ENCODE data around the gene EXT2.

EXT2 gene

GRCh38 chr11:44140805-44141204 is 45.3 kb downstream of the EXT2 start:
- DNase-seq (ENCODE audit: extremely low spot score): no peak
- POLR2A ChIA-PET: no interaction called here
- CTCF ChIA-PET: interaction anchor here (0.7 kb wide), 1 partner anchor 10 kb away, joined by 3 read pairs; no protein-coding TSS in a partner anchor
- TF ChIP-seq FOXA1 (IDR thresholded peaks at IDR 0.05): no peak
- TF ChIP-seq ZNF384 (IDR thresholded peaks at IDR 0.05): no peak
- TF ChIP-seq CTBP1 (IDR thresholded peaks at IDR 0.05; ENCODE audit: borderline replicate concordance): no peak
- no peak for TF ChIP-seq FOXK2 (IDR thresholded peaks at IDR 0.05)
- no peak for TF ChIP-seq SUZ12 (IDR thresholded peaks at IDR 0.05)
- no peak for TF ChIP-seq L3MBTL2 (conservative IDR thresholded peaks at IDR 0.05)
- TF ChIP-seq HDGF (IDR thresholded peaks at IDR 0.05; ENCODE audit: borderline replicate concordance): no peak
- no peak for TF ChIP-seq ELF4 (IDR thresholded peaks at IDR 0.05)
- no peak for TF ChIP-seq BHLHE40 (IDR thresholded peaks at IDR 0.05; ENCODE audit: borderline replicate concordance)
- no peak for TF ChIP-seq PKNOX1 (IDR thresholded peaks at IDR 0.05)
- TF ChIP-seq NFRKB (IDR thresholded peaks at IDR 0.05): no peak
- no peak for TF ChIP-seq SP1 (IDR thresholded peaks at IDR 0.05)
- no peak for TF ChIP-seq FOXM1 (IDR thresholded peaks at IDR 0.05; ENCODE audit: borderline replicate concordance)
- TF ChIP-seq LEF1 (IDR thresholded peaks at IDR 0.05; ENCODE audit: borderline replicate concordance): no peak
- no peak for TF ChIP-seq TARDBP (IDR thresholded peaks at IDR 0.05)
- no peak for TF ChIP-seq ARNT (IDR thresholded peaks at IDR 0.05)

GRCh38 chr11:44143987-44144909 is 48.8 kb downstream of the EXT2 start:
- TF ChIP-seq TARDBP (IDR thresholded peaks at IDR 0.05) (no peak), PKNOX1 (IDR thresholded peaks at IDR 0.05) (peak; percentile 56; the same call in 1 of the 2 replicates)
- ChIA-PET CTCF (interaction anchor here (0.6 to 1.6 kb wide), 3 partner anchors 9 to 35 kb away, joined by 4 to 7 read pairs (median 5); no protein-coding TSS in a partner anchor), POLR2A (no interaction called here)
- no peak for DNase-seq (ENCODE audit: extremely low spot score)

DNA sequence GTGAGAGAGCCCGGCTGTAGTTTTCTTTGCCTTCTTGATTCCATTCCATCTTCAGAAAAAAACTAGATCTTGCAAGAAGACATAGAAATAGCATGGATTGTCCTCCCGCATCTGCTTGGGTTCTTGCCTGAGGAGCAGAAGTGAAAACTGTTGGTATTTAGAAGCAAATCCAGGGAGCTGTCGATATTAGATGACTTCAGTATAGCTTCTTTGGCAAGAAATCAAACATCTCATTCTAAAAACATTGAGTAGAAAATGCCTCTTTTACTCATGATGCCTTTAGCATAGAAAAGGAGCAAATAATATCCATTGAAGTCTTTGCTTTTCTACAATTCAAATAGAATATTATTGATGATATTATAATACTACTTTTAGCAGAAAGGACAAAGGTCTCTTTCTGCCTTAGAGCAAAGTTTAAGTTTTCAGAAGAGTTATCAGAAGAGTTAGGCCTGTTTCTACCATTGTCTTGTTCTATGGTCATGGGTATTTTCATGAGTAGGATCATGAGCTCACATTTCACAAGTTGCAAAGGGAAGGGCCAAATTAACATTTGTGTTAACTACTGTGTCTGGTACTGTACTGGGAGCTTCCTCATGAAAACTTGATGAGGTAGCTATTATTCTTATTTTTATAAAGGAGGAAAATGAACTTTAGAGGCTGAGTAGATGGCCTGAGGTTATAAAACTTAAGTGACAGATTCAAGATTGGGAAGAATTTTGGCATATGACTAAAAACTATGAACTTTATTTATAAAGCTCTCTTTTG is 49.7 kb downstream of the EXT2 start:
- CTCF ChIA-PET: no interaction called here
- POLR2A ChIA-PET: no interaction called here
- TF ChIP-seq HDGF (IDR thresholded peaks at IDR 0.05; ENCODE audit: borderline replicate concordance): no peak
- no peak for TF ChIP-seq FOXK2 (IDR thresholded peaks at IDR 0.05)
- TF ChIP-seq CTBP1 (IDR thresholded peaks at IDR 0.05; ENCODE audit: borderline replicate concordance): no peak
- no peak for TF ChIP-seq ZNF384 (IDR thresholded peaks at IDR 0.05)
- TF ChIP-seq FOXA1 (IDR thresholded peaks at IDR 0.05): no peak
- DNase-seq (ENCODE audit: extremely low spot score): no peak

DNA sequence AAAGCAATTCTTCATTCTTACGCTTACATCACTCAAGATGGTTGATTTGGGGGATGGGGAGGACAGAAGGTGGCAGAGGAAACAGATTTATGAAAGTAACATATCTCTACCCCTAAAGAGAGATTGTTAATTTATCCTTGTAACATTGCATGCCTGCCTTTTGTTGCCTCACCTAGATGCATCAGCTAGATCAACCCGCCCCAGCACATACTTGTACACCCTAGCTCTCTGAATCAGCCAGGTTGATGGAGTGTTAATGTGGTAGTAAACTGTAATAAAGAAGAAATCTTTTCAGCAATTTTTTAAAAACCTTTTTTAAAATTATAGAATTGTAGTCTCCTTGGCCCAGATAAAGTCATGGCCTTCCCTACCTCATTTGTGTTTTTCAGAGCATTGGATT is 51.5 kb downstream of the EXT2 start:
- no peak for DNase-seq (ENCODE audit: extremely low spot score)
- TF ChIP-seq ARNT (IDR thresholded peaks at IDR 0.05) (no peak), FOXM1 (IDR thresholded peaks at IDR 0.05; ENCODE audit: borderline replicate concordance) (no peak), NFRKB (IDR thresholded peaks at IDR 0.05) (no peak), FOXA1 (IDR thresholded peaks at IDR 0.05) (no peak), PKNOX1 (IDR thresholded peaks at IDR 0.05) (no peak), BHLHE40 (IDR thresholded peaks at IDR 0.05; ENCODE audit: borderline replicate concordance) (no peak), ZNF384 (IDR thresholded peaks at IDR 0.05) (no peak), ELF4 (IDR thresholded peaks at IDR 0.05) (no peak), HDGF (IDR thresholded peaks at IDR 0.05; ENCODE audit: borderline replicate concordance) (no peak), FOXK2 (IDR thresholded peaks at IDR 0.05) (no peak), LEF1 (IDR thresholded peaks at IDR 0.05; ENCODE audit: borderline replicate concordance) (no peak)
- CTCF ChIA-PET: interaction anchor here (0.6 kb wide), 1 partner anchor 22 kb away, joined by 4 read pairs; no protein-coding TSS in a partner anchor
- POLR2A ChIA-PET: no interaction called here

DNA sequence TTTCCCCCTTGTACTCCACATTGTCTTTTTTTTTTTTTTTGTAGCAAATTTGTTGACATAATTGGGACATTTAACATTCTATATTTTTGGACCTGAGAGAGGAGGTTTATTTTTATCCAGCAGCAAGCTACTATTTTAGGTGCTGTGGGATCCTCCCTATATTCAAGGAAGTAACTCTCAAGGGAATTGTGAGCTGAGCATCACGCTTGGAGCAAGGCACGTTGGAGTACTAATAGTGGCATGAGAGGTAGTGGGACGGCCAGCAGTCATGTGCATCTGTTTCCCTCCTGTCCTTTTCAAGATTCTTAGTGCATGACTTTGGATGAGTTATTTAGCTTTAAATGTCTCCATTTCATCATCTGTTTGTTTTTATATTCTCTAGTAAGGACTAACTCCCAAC is 52.3 kb downstream of the EXT2 start:
- no peak for DNase-seq (ENCODE audit: extremely low spot score)
- ChIA-PET POLR2A (no interaction called here), CTCF (interaction anchor here (0.6 to 0.7 kb wide), 4 partner anchors 22 to 158 kb away, joined by 3 to 5 read pairs (median 4); no protein-coding TSS in a partner anchor)
- TF ChIP-seq NFRKB (IDR thresholded peaks at IDR 0.05) (no peak), L3MBTL2 (conservative IDR thresholded peaks at IDR 0.05) (no peak), FOXM1 (IDR thresholded peaks at IDR 0.05; ENCODE audit: borderline replicate concordance) (no peak), SP1 (IDR thresholded peaks at IDR 0.05) (no peak), FOXA1 (IDR thresholded peaks at IDR 0.05) (no peak), HDGF (IDR thresholded peaks at IDR 0.05; ENCODE audit: borderline replicate concordance) (no peak), CTBP1 (IDR thresholded peaks at IDR 0.05; ENCODE audit: borderline replicate concordance) (no peak), TARDBP (IDR thresholded peaks at IDR 0.05) (no peak), SUZ12 (IDR thresholded peaks at IDR 0.05) (no peak)

- no peak for DNase-seq (ENCODE audit: extremely low spot score)
- ChIA-PET CTCF (no interaction called here), POLR2A (no interaction called here)
- no peak for TF ChIP-seq ELF4 (IDR thresholded peaks at IDR 0.05)
These were observed 54.2 kb downstream of the EXT2 start for GRCh38 chr11:44149651-44150050.

All from HEK293T (cell line).